IMR-90 (cell line): ENCODE data around the gene RBM34. TPM values are rescaled to one million over a fixed set of nuclear protein-coding genes. Genes with fewer than 3 reads are reported as not detected.

ENCODE experiments used
- ATAC-seq: fragments of 200-7000 bp; cut with Tn5 transposase; 2 replicates; pipeline ENCODE4 v1.9.1; 2020; ENCODE audit warnings: low read depth, mild to moderate bottlenecking, moderate library complexity
- BruUV-seq: library from RNA; stranded (reverse); fragments of 400-500 nt; replicated peaks from 2 replicates; lab custom pipeline; 2021; lab: Mats Ljungman, UMichigan
- CTCF ChIA-PET: fragments of 300-600 bp; formaldehyde crosslinking; extraction: SDS; loops from one replicate; lab custom pipeline; 2021; ENCODE audit warnings: antibody characterized with exemption; lab: Yijun Ruan, JAX
- POLR2A ChIA-PET: fragments of 300-600 bp; sonication (Branson Sonifier 250); formaldehyde crosslinking; loops from one replicate; lab custom pipeline; 2022; ENCODE audit warnings: antibody characterized with exemption; ENCODE audit not compliant: unreplicated experiment; lab: Charles Lee
- DNase-seq: peaks from one replicate; pipeline ENCODE4 v3.0.0; 2013
- H2AFZ ChIP-seq: replicated peaks from 2 replicates; pipeline ENCODE3; 2013; ENCODE audit warnings: low read length, mild to moderate bottlenecking; ENCODE audit not compliant: poor library complexity
- H2AK5ac ChIP-seq: 2 replicates; pipeline ENCODE4 v1.6.1; 2013; ENCODE audit warnings: low read depth, low read length, inconsistent platforms
- H2AK9ac ChIP-seq: replicated peaks from 2 replicates; pipeline ENCODE3; 2013; ENCODE audit warnings: mild to moderate bottlenecking, low read depth, low read length, moderate library complexity; ENCODE audit not compliant: poor library complexity
- H2BK120ac ChIP-seq: 2 replicates; pipeline ENCODE4 v1.6.1; 2013; ENCODE audit warnings: low read depth, low read length, inconsistent platforms
- H2BK15ac ChIP-seq: 3 replicates; pipeline ENCODE4 v1.6.1; 2013; ENCODE audit warnings: low read depth, low read length, inconsistent platforms
- H2BK20ac ChIP-seq: 2 replicates; pipeline ENCODE4 v1.6.1; 2013; ENCODE audit warnings: low read depth, mild to moderate bottlenecking, inconsistent platforms, low read length, moderate library complexity
- H2BK5ac ChIP-seq: 2 replicates; pipeline ENCODE4 v1.6.1; 2013; ENCODE audit warnings: mild to moderate bottlenecking, low read depth, low read length, inconsistent platforms; ENCODE audit not compliant: poor library complexity, severe bottlenecking
- H3K14ac ChIP-seq: replicated peaks from 2 replicates; pipeline ENCODE4 v1.6.1; 2013; ENCODE audit warnings: low read depth, low read length, inconsistent platforms
- H3K18ac ChIP-seq: 2 replicates; pipeline ENCODE4 v1.6.1; 2013; ENCODE audit warnings: low read depth, low read length, control low read depth
- H3K23ac ChIP-seq: 2 replicates; pipeline ENCODE4 v1.6.1; 2013; ENCODE audit warnings: low read depth, low read length, inconsistent platforms
- H3K27ac ChIP-seq: 2 replicates; pipeline ENCODE4 v1.5.1; 2013; ENCODE audit warnings: mild to moderate bottlenecking, control low read depth, low read length; ENCODE audit not compliant: insufficient read depth
- H3K27me3 ChIP-seq: 2 replicates; pipeline ENCODE4 v1.6.1; 2013; ENCODE audit warnings: low read length; ENCODE audit not compliant: control insufficient read depth, insufficient read depth
- H3K36me3 ChIP-seq: 2 replicates; pipeline ENCODE4 v1.6.1; 2013; ENCODE audit warnings: low read length, mixed read lengths; ENCODE audit not compliant: control insufficient read depth, insufficient read depth
- H3K4ac ChIP-seq: 2 replicates; pipeline ENCODE4 v1.6.1; 2013; ENCODE audit warnings: low read depth, low read length, inconsistent platforms
- H3K4me1 ChIP-seq: 2 replicates; pipeline ENCODE4 v1.6.1; 2013; ENCODE audit warnings: low read length, mixed read lengths; ENCODE audit not compliant: control insufficient read depth, insufficient read depth
- H3K4me2 ChIP-seq: 2 replicates; pipeline ENCODE4 v1.6.1; 2013; ENCODE audit warnings: low read depth, mild to moderate bottlenecking, control low read depth, low read length, moderate library complexity
- H3K4me3 ChIP-seq: 2 replicates; pipeline ENCODE4 v1.5.1; 2013; ENCODE audit warnings: low read depth, mild to moderate bottlenecking, control low read depth, low read length, moderate library complexity; ENCODE audit not compliant: insufficient read depth
- H3K56ac ChIP-seq: 2 replicates; pipeline ENCODE4 v1.6.1; 2013; ENCODE audit warnings: low read length, inconsistent platforms; ENCODE audit not compliant: insufficient read depth; ENCODE audit errors: extremely low read depth
- H3K79me1 ChIP-seq, 2 experiments: 2 replicates each; pipeline ENCODE4 v1.6.1; 2013; ENCODE audit warnings: low read length in 2 of 2, inconsistent platforms in 1 of 2, low read depth in 1 of 2
- H3K9ac ChIP-seq: 2 replicates; pipeline ENCODE4 v1.6.1; 2013; ENCODE audit warnings: low read depth, low read length, control low read depth
- H3K9me1 ChIP-seq: 2 replicates; pipeline ENCODE4 v1.6.1; 2013; ENCODE audit warnings: low read length, inconsistent platforms; ENCODE audit not compliant: insufficient read depth
- H3K9me3 ChIP-seq: 2 replicates; pipeline ENCODE4 v1.6.1; 2013; ENCODE audit warnings: low read length; ENCODE audit not compliant: control insufficient read depth, insufficient read depth
- H4K20me1 ChIP-seq: 2 replicates; pipeline ENCODE4 v1.6.1; 2013; ENCODE audit warnings: low read length, inconsistent platforms; ENCODE audit not compliant: insufficient read depth
- H4K5ac ChIP-seq: 2 replicates; pipeline ENCODE4 v1.6.1; 2013; ENCODE audit warnings: mild to moderate bottlenecking, low read depth, low read length, control low read depth
- H4K8ac ChIP-seq, 2 experiments: 2 replicates each; pipeline ENCODE4 v1.6.1; 2013; ENCODE audit warnings: low read depth in 2 of 2, low read length in 2 of 2, control low read depth in 1 of 2, inconsistent platforms in 1 of 2
- H4K91ac ChIP-seq: 2 replicates; pipeline ENCODE4 v1.6.1; 2013; ENCODE audit warnings: low read depth, low read length, inconsistent platforms; ENCODE audit not compliant: insufficient read depth
- BHLHE40 ChIP-seq: fragments of 150-350 bp; IDR thresholded peaks from 2 replicates; pipeline ENCODE4 v1.6.1; 2016; ENCODE audit warnings: mild to moderate bottlenecking, low read depth, low read length
- ELK1 ChIP-seq: fragments of 150-350 bp; IDR thresholded peaks from 2 replicates; pipeline ENCODE4 v1.6.1; 2016; ENCODE audit warnings: low read depth, mild to moderate bottlenecking, low read length, moderate library complexity, borderline replicate concordance
- FOS ChIP-seq: fragments of 150-350 bp; IDR thresholded peaks from 2 replicates; pipeline ENCODE4 v1.6.1; 2016; ENCODE audit warnings: low read depth, low read length
- MAFK ChIP-seq: IDR thresholded peaks from 2 replicates; pipeline ENCODE4 v1.6.1; 2012; ENCODE audit warnings: low read depth, low read length, improper control_type of control experiment
- MXI1 ChIP-seq: IDR thresholded peaks from 2 replicates; pipeline ENCODE4 v1.6.1; 2012; ENCODE audit warnings: low read depth, mild to moderate bottlenecking, low read length, moderate library complexity, borderline replicate concordance
- POLR2A ChIP-seq: IDR thresholded peaks from 2 replicates; pipeline ENCODE4 v1.6.1; 2012; ENCODE audit warnings: mild to moderate bottlenecking, low read depth, low read length
- RAD21 ChIP-seq: IDR thresholded peaks from 2 replicates; pipeline ENCODE4 v1.6.1; 2012; ENCODE audit warnings: low read length, improper control_type of control experiment
- RCOR1 ChIP-seq: IDR thresholded peaks from 2 replicates; pipeline ENCODE4 v1.6.1; 2012; ENCODE audit warnings: mild to moderate bottlenecking, low read length, improper control_type of control experiment; ENCODE audit not compliant: insufficient replicate concordance
- RFX5 ChIP-seq: IDR thresholded peaks from 2 replicates; pipeline ENCODE4 v1.8.0; 2012; ENCODE audit warnings: low read depth, mild to moderate bottlenecking, low read length, moderate library complexity
- SMC3 ChIP-seq: fragments of 150-350 bp; IDR thresholded peaks from 2 replicates; pipeline ENCODE4 v1.6.1; 2016; ENCODE audit warnings: low read depth, mild to moderate bottlenecking, antibody characterized with exemption, low read length, moderate library complexity
- USF2 ChIP-seq: fragments of 150-350 bp; IDR thresholded peaks from 2 replicates; pipeline ENCODE4 v1.6.1; 2017; ENCODE audit warnings: mild to moderate bottlenecking, antibody characterized with exemption, low read length, low read depth
- WGBS, 2 experiments: methylation state at CpG; one replicate each; pipeline versions ENCODE4 v1.1.5 to v1.1.7; 2013; ENCODE audit warnings: missing lambda C conversion rate in 2 of 2; ENCODE audit not compliant: insufficient read length in 1 of 2; ENCODE audit errors: extremely low coverage in 2 of 2; 5-methylcytosine and 5-hydroxymethylcytosine counted together
- dilution Hi-C: fragments of 300-500 bp; cut with HindIII; formaldehyde crosslinking; loops from one replicate; pipeline ENCODE4 v1.14.3; 2018; ENCODE audit warnings: low sequenced_read_pairs; ENCODE audit not compliant: unreplicated experiment
- in situ Hi-C: fragments of 300-500 bp; cut with MboI; formaldehyde crosslinking; loops from 3 replicates; pipeline ENCODE4 v1.14.3; 2019; ENCODE audit warnings: low sequenced_read_pairs, inconsistent platforms, mixed read lengths
- intact Hi-C: fragments of 100-400 bp; cut with micrococcal nuclease; formaldehyde crosslinking; loops from 2 replicates; pipeline ENCODE4 v1.10.0; 2022
- polyA plus RNA-seq, 3 experiments: library from polyadenylated mRNA; depleted of rRNA; stranded (reverse); fragments of >200 nt; gene quantifications; 2 replicates each; pipeline ENCODE4 v1.2.3, GENCODE V29; 2012; ENCODE audit warnings: low replicate concordance in 1 of 3
- total RNA-seq: library from RNA; depleted of rRNA; stranded (reverse); fragments of >200 nt; gene quantifications from 2 replicates; pipeline ENCODE4 v1.2.3, GENCODE V29; 2012
- TF ChIP-seq, protein P1 (sequence below): conservative IDR thresholded peaks from 2 replicates; pipeline ENCODE4 v1.5.1; 2012; ENCODE audit warnings: mild to moderate bottlenecking, low read depth, low read length, improper control_type of control experiment

RBM34 gene
- total and polyA plus RNA-seq, 2 of the 4 experiments (the other 2 are of a cell fraction) = 28.7 to 34.0 TPM

DNA sequence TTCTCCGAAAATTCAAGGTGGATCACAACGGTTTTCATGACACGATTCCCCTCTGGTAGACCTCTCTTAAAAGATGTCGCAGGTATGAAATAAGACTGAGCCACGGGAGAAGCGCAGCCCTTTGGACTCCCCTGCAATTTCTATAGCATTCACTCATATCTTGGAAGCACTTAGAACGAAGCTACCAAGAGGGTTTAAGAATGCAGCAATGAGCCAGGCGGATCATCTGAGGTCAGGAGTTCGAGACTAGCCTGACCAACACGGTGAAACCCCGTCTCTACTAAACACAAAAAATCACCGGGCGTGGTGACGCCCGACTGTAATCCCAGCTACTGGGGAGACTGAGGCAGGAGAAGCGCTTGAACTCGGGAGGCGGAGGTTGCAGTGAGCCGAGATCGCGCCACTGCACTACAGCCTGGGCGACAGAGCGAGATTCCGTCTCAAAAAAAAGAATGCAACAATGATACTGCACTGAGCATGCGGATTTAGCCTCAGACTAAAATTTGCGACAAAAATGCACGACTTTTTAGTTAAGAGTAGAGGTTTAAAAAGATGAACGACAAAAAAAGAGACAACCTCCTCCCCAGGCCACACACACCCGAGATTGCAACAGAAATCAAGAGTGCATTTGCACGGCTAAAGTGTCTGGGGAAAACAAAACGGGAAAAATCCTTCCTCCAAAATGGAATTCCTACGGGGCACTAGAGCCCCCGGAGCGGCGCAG, 33.2 kb downstream of the RBM34 start:
- H4K91ac ChIP-seq = peak overlapping the region; percentile 78; the same call in 1 of the 2 replicates
- H2BK120ac ChIP-seq = no peak overlapping the region
- DNase-seq = no peak
- H2AK5ac ChIP-seq = peak overlapping the region; percentile 36
- TF ChIP-seq, protein P1, sequence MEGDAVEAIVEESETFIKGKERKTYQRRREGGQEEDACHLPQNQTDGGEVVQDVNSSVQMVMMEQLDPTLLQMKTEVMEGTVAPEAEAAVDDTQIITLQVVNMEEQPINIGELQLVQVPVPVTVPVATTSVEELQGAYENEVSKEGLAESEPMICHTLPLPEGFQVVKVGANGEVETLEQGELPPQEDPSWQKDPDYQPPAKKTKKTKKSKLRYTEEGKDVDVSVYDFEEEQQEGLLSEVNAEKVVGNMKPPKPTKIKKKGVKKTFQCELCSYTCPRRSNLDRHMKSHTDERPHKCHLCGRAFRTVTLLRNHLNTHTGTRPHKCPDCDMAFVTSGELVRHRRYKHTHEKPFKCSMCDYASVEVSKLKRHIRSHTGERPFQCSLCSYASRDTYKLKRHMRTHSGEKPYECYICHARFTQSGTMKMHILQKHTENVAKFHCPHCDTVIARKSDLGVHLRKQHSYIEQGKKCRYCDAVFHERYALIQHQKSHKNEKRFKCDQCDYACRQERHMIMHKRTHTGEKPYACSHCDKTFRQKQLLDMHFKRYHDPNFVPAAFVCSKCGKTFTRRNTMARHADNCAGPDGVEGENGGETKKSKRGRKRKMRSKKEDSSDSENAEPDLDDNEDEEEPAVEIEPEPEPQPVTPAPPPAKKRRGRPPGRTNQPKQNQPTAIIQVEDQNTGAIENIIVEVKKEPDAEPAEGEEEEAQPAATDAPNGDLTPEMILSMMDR = no peak
- TF ChIP-seq ELK1 = no peak
- TF ChIP-seq BHLHE40 = no peak
- TF ChIP-seq SMC3 = no peak
- TF ChIP-seq MXI1 = no peak
- TF ChIP-seq RAD21 = no peak
- TF ChIP-seq RFX5 = no peak
- no peak for TF ChIP-seq POLR2A
- no peak for TF ChIP-seq FOS
- TF ChIP-seq USF2 = no peak
- no peak for TF ChIP-seq RCOR1
- TF ChIP-seq MAFK = no peak
- H2BK15ac ChIP-seq = no peak overlapping the region
- H3K4ac ChIP-seq = peak overlapping the region; percentile 88
- H3K27me3 ChIP-seq = no peaks in the 10 kb centered on the region
- WGBS, 2 experiments = 0% methylated on average over 4 of the region's 35 CpGs; no CpG with 5 or more reads in 1 of the 2 experiments
- H4K20me1 ChIP-seq = peaks cover 51% of the 10 kb centered on the region
- H4K5ac ChIP-seq = peak overlapping the region; percentile 35
- no peak for ATAC-seq
- peak overlapping the region; percentile 78 for H3K56ac ChIP-seq
- peak overlapping the region; percentile 87 for H3K23ac ChIP-seq
- peaks cover 9% of the 10 kb centered on the region for H3K36me3 ChIP-seq
- peaks cover 0 to 16% of the 10 kb centered on the region in 2 experiments; a peak in 2 of 4 replicates for H3K79me1 ChIP-seq
- peak overlapping the region; percentile 73 for H3K4me3 ChIP-seq
- TSS peak; percentile 55 for BruUV-seq
- H2BK5ac ChIP-seq = peak overlapping the region; percentile 82
- peak overlapping the region; percentile 99 for H3K4me2 ChIP-seq
- H3K9ac ChIP-seq = peak overlapping the region; percentile 88
- H2BK20ac ChIP-seq = no peak overlapping the region
- peak overlapping the region; percentile 96 for H2AK9ac ChIP-seq
- no peak overlapping the region; the same call in 1 of the 2 replicates for H3K18ac ChIP-seq
- 0 out of 2 replicates have a peak, but pooled peaks cover 1% of the 10 kb centered on the region for H3K4me1 ChIP-seq
- H3K9me3 ChIP-seq = no peaks in the 10 kb centered on the region
- ChIA-PET CTCF (no interaction called here), POLR2A (interaction anchor here (0.5 to 0.7 kb wide), 2 partner anchors 31 to 1451 kb away, joined by 3 read pairs; no protein-coding TSS in a partner anchor)
- in situ Hi-C loops (no loop called here), intact Hi-C loops (no loop called here), dilution Hi-C loops (no loop called here)
- H3K9me1 ChIP-seq = no peaks in the 10 kb centered on the region; the same call in 1 of the 2 replicates
- H2AFZ ChIP-seq = peak overlapping the region; percentile 97
- H3K14ac ChIP-seq = peak overlapping the region; percentile 86
- H4K8ac ChIP-seq = peak overlapping the region; percentile 54 to 93; a peak in 3 of 4 replicates
- peak overlapping the region; percentile 87 for H3K27ac ChIP-seq
